ENCODE measurements around the gene CASS4. TPM values are rescaled to one million over a fixed set of nuclear protein-coding genes. Genes with fewer than 3 reads are reported as not detected.
"Not testable (repeated sequence)": the region's sequence is repeated elsewhere in the genome, so short reads cannot be mapped to it uniquely, and the experiment has no call there.

Gene CASS4
- total and polyA plus RNA-seq, 8 donors = 14.4 to 28.1 (median 23.4) TPM

DNA sequence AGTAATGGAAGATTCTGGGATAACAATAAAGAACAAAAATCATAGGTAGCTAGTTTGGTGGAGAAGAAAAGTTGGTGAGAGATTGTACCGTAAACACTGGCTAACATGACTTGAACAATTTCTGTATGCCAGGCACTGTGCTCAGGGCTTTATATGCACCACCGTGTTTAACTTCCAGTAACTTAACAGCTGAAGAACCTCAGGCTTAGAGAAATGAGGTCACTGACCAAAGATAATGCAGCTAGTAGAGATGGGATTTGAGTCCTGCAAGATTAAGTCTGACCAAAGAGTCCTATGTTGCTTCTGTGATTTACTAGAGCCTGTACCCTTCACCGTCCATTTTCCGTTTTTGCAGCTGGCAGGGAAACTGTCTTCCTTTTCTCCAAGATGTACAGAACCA lies 16.9 kb upstream of the CASS4 start:
- no peak overlapping the region for H3K27ac ChIP-seq
- no peaks in the 10 kb centered on the region for H3K27me3 ChIP-seq
- ATAC-seq = no peak
- peaks cover 14 to 41% of the 10 kb centered on the region in 2 donors for H3K4me1 ChIP-seq
- H3K9me3 ChIP-seq = no peaks in the 10 kb centered on the region
- no peak for TF ChIP-seq CTCF (IDR thresholded peaks at IDR 0.05)
- no peak overlapping the region for H3K4me3 ChIP-seq
- no peak for DNase-seq
- peaks cover 0 to 51% of the 10 kb centered on the region in 2 donors for H3K36me3 ChIP-seq
- intact Hi-C loops (cut with DNase I) = loop anchor here in 1 of 2 donors (10.0 kb wide), 1 partner anchor 60 kb away; no protein-coding TSS in a partner anchor

DNA sequence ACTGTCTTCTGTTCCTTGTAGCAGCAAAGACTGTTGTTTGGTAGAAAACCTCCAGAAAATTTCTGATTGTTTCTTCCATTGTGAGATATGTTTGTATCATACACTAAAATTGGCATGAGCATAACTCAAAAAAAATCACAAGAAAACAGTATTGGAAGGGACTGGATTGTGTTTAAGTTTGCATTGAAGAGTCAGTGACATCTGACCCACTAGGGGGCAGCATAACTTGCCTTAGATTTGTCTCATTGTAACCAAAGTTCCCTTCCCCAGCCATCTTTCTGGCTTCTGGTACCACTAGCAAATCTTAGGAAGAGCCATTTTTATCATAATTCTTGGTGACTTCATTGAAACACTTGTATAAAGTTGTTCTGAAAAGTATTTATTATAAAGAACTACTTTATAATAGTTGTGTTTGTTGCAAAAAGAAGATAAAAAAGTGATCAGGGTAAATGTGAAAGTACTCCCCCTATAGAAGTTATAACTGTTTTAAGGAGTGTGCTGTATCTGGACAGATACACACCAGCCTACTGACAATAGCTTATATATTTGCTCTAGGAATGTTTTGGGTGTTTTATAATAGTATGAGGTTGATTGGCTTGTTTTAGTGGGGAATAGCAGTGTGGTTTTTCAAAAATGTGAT lies 11.9 kb upstream of the CASS4 start:
- H3K4me3 ChIP-seq = no peak overlapping the region
- peak; percentile 73 to 80 for TF ChIP-seq CTCF (IDR thresholded peaks at IDR 0.05)
- no peaks in the 10 kb centered on the region for H3K27me3 ChIP-seq
- H3K9me3 ChIP-seq = no peaks in the 10 kb centered on the region
- H3K4me1 ChIP-seq = peaks cover 0 to 13% of the 10 kb centered on the region in 2 donors
- DNase-seq = peak in 2 of 4 donors; percentile 70 to 82
- ATAC-seq = peak; percentile 82
- intact Hi-C loops (cut with DNase I) = loop anchor here in 1 of 2 donors (10.0 kb wide), 1 partner anchor 75 kb away; no protein-coding TSS in a partner anchor
- H3K36me3 ChIP-seq = peaks cover 0 to 97% of the 10 kb centered on the region in 2 donors
- H3K27ac ChIP-seq = peak overlapping the region in 1 of 2 donors; percentile 33

- Histone ChIP-seq H3K4me3 (no peak overlapping the region), H3K27ac (no peak overlapping the region), H3K4me1 (peaks cover 0 to 13% of the 10 kb centered on the region in 2 donors), H3K9me3 (no peaks in the 10 kb centered on the region), H3K27me3 (no peaks in the 10 kb centered on the region), H3K36me3 (peaks cover 0 to 97% of the 10 kb centered on the region in 2 donors)
- intact Hi-C loops (cut with DNase I) = loop anchor here in 1 of 2 donors (10.0 kb wide), 1 partner anchor 71 kb away; no protein-coding TSS in a partner anchor
- ATAC-seq = no peak
- no peak for TF ChIP-seq CTCF (IDR thresholded peaks at IDR 0.05)
- DNase-seq = no peak
Measured at GRCh38 chr20:56403465-56403864, 8.6 kb upstream of the CASS4 start.

GRCh38 chr20:56405356-56405755 lies 6.7 kb upstream of the CASS4 start:
- not testable (repeated sequence) for H3K27me3 ChIP-seq, DNase-seq, H3K27ac ChIP-seq, H3K9me3 ChIP-seq, ATAC-seq, H3K4me3 ChIP-seq
- intact Hi-C loops (cut with DNase I) = loop anchor here in 1 of 2 donors (10.0 kb wide), 1 partner anchor 69 kb away; no protein-coding TSS in a partner anchor
- H3K4me1 ChIP-seq = peaks cover 0 to 18% of the 10 kb centered on the region in 2 donors
- peaks cover 0 to 84% of the 10 kb centered on the region in 2 donors for H3K36me3 ChIP-seq

DNA sequence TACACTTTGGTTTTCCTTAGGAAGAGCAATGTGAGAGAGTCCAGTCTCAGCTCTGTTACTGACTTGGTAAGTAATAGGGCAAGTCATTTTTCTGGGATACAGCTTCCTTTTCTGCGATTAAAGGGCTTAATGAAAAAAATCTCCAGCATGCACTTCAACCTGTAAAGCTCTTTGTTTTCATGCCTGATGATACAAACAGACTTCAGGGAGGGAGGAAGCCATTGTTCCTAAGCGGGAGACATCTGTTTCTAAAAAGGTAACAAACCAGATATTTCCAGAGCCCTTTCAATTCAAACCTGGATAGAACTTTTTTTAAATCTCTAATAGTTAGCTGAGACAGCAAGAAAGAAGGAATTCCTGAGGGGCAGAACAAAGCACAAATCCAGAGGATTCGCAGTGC lies 5.2 kb upstream of the CASS4 start:
- peaks cover 8 to 29% of the 10 kb centered on the region in 2 donors for H3K4me1 ChIP-seq
- no peak for TF ChIP-seq CTCF (IDR thresholded peaks at IDR 0.05)
- no peak for ATAC-seq
- H3K27ac ChIP-seq = no peak overlapping the region
- H3K9me3 ChIP-seq = no peaks in the 10 kb centered on the region
- intact Hi-C loops (cut with DNase I) = loop anchor here in 1 of 2 donors (10.0 kb wide), 1 partner anchor 68 kb away; no protein-coding TSS in a partner anchor
- no peaks in the 10 kb centered on the region for H3K27me3 ChIP-seq
- H3K36me3 ChIP-seq = peaks cover 0 to 69% of the 10 kb centered on the region in 2 donors
- DNase-seq = no peak
- H3K4me3 ChIP-seq = no peak overlapping the region
